MCF 10A (cell line): ENCODE results near the gene TMEM45A. TPM values are rescaled to one million over a fixed set of nuclear protein-coding genes. Genes with fewer than 3 reads are reported as not detected.

ENCODE experiments used
- BruUV-seq: library from RNA; stranded (reverse); fragments of 400-500 nt; replicated peaks from 2 replicates; lab custom pipeline; 2021; lab: Mats Ljungman, UMichigan
- CTCF ChIA-PET: fragments of 300-600 bp; sonication (Branson Sonifier 250); formaldehyde crosslinking; extraction: SDS; loops from one replicate; lab custom pipeline; 2021; ENCODE audit warnings: antibody characterized with exemption, inconsistent platforms; lab: Yijun Ruan, JAX
- POLR2A ChIA-PET: fragments of 300-600, 350-650 bp; sonication (Branson Sonifier 250); formaldehyde crosslinking; extraction: SDS; loops from one replicate; lab custom pipeline; 2020; ENCODE audit warnings: antibody characterized with exemption, inconsistent platforms; lab: Yijun Ruan, JAX
- DNase-seq: peaks from one replicate; pipeline ENCODE4 v3.0.0-alpha.2; 2018; ENCODE audit not compliant: unreplicated experiment
- H3K27ac Mint-ChIP-seq: one replicate; pipeline ENCODE4 v1.8.0; 2022; ENCODE audit warnings: mild to moderate bottlenecking, low read depth, mixed read lengths; ENCODE audit not compliant: unreplicated experiment
- H3K27me3 Mint-ChIP-seq: one replicate; pipeline ENCODE4 v1.8.0; 2022; ENCODE audit warnings: mixed read lengths; ENCODE audit not compliant: insufficient read depth, unreplicated experiment
- H3K36me3 Mint-ChIP-seq: one replicate; pipeline ENCODE4 v1.8.0; 2022; ENCODE audit warnings: mild to moderate bottlenecking, moderate library complexity, mixed read lengths; ENCODE audit not compliant: insufficient read depth, unreplicated experiment
- H3K4me1 Mint-ChIP-seq: one replicate; pipeline ENCODE4 v1.8.0; 2022; ENCODE audit warnings: mixed read lengths; ENCODE audit not compliant: insufficient read depth, unreplicated experiment
- H3K4me3 Mint-ChIP-seq: one replicate; pipeline ENCODE4 v1.8.0; 2022; ENCODE audit warnings: mild to moderate bottlenecking, moderate library complexity, mixed read lengths; ENCODE audit not compliant: unreplicated experiment
- H3K9me3 Mint-ChIP-seq: one replicate; pipeline ENCODE4 v1.8.0; 2022; ENCODE audit warnings: mixed read lengths; ENCODE audit not compliant: unreplicated experiment
- CTCF ChIP-seq: fragments of 200-600 bp; IDR thresholded peaks from one replicate; pipeline ENCODE4 v1.8.0; 2022; ENCODE audit warnings: antibody characterized with exemption, mild to moderate bottlenecking; ENCODE audit not compliant: unreplicated experiment
- intact Hi-C: fragments of 100-400 bp; cut with micrococcal nuclease; formaldehyde crosslinking; loops from 2 replicates; pipeline ENCODE4 v1.14.1; 2022
- total RNA-seq: library from RNA; stranded (reverse); gene quantifications from 2 replicates; pipeline ENCODE4 v1.2.3, GENCODE V29; 2022

The TMEM45A gene
- total RNA-seq, 1 experiment from 2014 or later = 4.1 TPM

- CTCF ChIA-PET = interaction anchor here (0.6 to 14.6 kb wide), 6 partner anchors 10 to 658 kb away, joined by 3 to 405 read pairs (median 3); no protein-coding TSS in a partner anchor
- peaks cover 7% of the 10 kb centered on the region for H3K9me3 Mint-ChIP-seq
- no peak for TF ChIP-seq CTCF
- H3K4me3 Mint-ChIP-seq = no peak overlapping the region
- no peaks in the 10 kb centered on the region for H3K27me3 Mint-ChIP-seq
- intact Hi-C loops = no loop called here
- no TSS peak for BruUV-seq
- H3K4me1 Mint-ChIP-seq = peaks cover 9% of the 10 kb centered on the region
- no peaks in the 10 kb centered on the region for H3K36me3 Mint-ChIP-seq
- DNase-seq = no peak
- no peak overlapping the region for H3K27ac Mint-ChIP-seq
- POLR2A ChIA-PET = no interaction called here
Measured at GRCh38 chr3:100465892-100466777, 26.3 kb upstream of the TMEM45A start.

GRCh38 chr3:100467133-100467532, 25.3 kb upstream of the TMEM45A start:
- no peak for TF ChIP-seq CTCF
- Mint-ChIP-seq H3K27ac (no peak overlapping the region), H3K9me3 (peaks cover 7% of the 10 kb centered on the region), H3K4me3 (no peak overlapping the region), H3K27me3 (no peaks in the 10 kb centered on the region), H3K36me3 (no peaks in the 10 kb centered on the region), H3K4me1 (peaks cover 9% of the 10 kb centered on the region)
- POLR2A ChIA-PET = no interaction called here
- intact Hi-C loops = no loop called here
- CTCF ChIA-PET = interaction anchor here (0.6 to 14.6 kb wide), 5 partner anchors 31 to 1046 kb away, joined by 3 to 405 read pairs (median 4); no protein-coding TSS in a partner anchor
- no TSS peak for BruUV-seq
- no peak for DNase-seq

- intact Hi-C loops = no loop called here
- CTCF ChIA-PET = interaction anchor here (0.8 to 14.6 kb wide), 3 partner anchors 9 to 166 kb away, joined by 3 to 405 read pairs (median 4); no protein-coding TSS in a partner anchor
- DNase-seq = no peak
- Mint-ChIP-seq H3K36me3 (no peaks in the 10 kb centered on the region), H3K27ac (no peak overlapping the region), H3K4me1 (peaks cover under 1% of the 10 kb centered on the region), H3K27me3 (no peaks in the 10 kb centered on the region), H3K4me3 (no peak overlapping the region), H3K9me3 (peaks cover 7% of the 10 kb centered on the region)
- POLR2A ChIA-PET = interaction anchor here (0.6 kb wide), 1 partner anchor 66 kb away, joined by 4 read pairs; no protein-coding TSS in a partner anchor
- BruUV-seq = no TSS peak
- TF ChIP-seq CTCF = no peak
Measured at GRCh38 chr3:100468676-100469075, 23.7 kb upstream of the TMEM45A start.

- H3K36me3 Mint-ChIP-seq = no peaks in the 10 kb centered on the region
- no peaks in the 10 kb centered on the region for H3K27me3 Mint-ChIP-seq
- intact Hi-C loops = no loop called here
- no peak overlapping the region for H3K4me3 Mint-ChIP-seq
- ChIA-PET POLR2A (no interaction called here), CTCF (interaction anchor here (0.7 to 1.6 kb wide), 5 partner anchors 8 to 169 kb away, joined by 3 to 8 read pairs (median 5); no protein-coding TSS in a partner anchor)
- BruUV-seq = no TSS peak
- no peaks in the 10 kb centered on the region for H3K4me1 Mint-ChIP-seq
- TF ChIP-seq CTCF = no peak
- peaks cover 7% of the 10 kb centered on the region for H3K9me3 Mint-ChIP-seq
- no peak for DNase-seq
- H3K27ac Mint-ChIP-seq = no peak overlapping the region
Measured at GRCh38 chr3:100470951-100471350, 21.5 kb upstream of the TMEM45A start.
